ENCODE results near the gene LPP.

DNA sequence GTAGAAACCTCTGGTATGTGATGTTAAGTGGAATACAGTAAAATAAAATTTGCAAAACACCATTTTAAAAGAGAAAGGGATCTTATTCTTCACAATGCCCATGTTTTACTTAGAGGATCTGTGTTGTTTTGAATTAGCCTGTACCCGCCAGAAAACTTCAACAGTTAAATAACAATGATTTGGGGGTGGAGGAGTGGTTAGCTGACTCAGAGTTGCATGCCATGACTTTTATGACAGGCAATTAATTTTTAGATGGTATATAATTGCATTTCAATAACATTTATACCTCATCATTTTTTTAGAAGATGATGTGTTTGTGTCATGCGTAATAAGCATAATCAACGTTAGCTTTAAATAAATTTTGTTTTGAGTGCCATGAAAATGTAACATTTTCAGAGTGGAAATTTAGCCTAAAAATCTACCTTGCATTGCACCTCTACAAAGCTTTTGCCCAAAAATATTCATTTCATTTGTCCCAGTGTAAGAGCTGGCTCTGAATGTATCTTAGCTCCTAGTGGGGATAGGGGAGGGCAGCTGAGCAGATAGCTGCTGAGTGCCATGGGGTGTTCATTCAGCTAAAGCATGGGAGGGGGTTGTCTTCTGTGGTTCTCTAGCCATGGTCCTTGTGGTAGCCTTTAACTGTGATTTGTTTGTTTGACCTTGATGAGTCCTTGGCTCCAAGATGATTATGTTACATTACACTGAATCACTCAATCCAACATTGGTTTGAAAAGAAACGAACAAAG, 379.8 kb downstream of the LPP start:
- TF ChIP-seq EZH2 (IDR thresholded peaks at IDR 0.05; ENCODE audit: borderline replicate concordance, insufficient read depth, low read depth, low read length, poor library complexity, severe bottlenecking), result no peak
- TF ChIP-seq, protein P1, sequence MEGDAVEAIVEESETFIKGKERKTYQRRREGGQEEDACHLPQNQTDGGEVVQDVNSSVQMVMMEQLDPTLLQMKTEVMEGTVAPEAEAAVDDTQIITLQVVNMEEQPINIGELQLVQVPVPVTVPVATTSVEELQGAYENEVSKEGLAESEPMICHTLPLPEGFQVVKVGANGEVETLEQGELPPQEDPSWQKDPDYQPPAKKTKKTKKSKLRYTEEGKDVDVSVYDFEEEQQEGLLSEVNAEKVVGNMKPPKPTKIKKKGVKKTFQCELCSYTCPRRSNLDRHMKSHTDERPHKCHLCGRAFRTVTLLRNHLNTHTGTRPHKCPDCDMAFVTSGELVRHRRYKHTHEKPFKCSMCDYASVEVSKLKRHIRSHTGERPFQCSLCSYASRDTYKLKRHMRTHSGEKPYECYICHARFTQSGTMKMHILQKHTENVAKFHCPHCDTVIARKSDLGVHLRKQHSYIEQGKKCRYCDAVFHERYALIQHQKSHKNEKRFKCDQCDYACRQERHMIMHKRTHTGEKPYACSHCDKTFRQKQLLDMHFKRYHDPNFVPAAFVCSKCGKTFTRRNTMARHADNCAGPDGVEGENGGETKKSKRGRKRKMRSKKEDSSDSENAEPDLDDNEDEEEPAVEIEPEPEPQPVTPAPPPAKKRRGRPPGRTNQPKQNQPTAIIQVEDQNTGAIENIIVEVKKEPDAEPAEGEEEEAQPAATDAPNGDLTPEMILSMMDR (IDR thresholded peaks at IDR 0.05), result no peak
